GM19468 (cell line): ENCODE results near the gene CYP27B1.

ENCODE experiments used
- ATAC-seq: cut with Tn5 transposase; IDR thresholded peaks from one replicate; pipeline ENCODE4 v1.9.1; 2021; ENCODE audit warnings: mild to moderate bottlenecking, moderate library complexity, moderate number of reproducible peaks; ENCODE audit not compliant: unreplicated experiment; ENCODE audit errors: extremely low read depth

The CYP27B1 gene

GRCh38 chr12:57754411-57755193, 12.3 kb downstream of the CYP27B1 start, which contains the start of gene MARCHF9:
Gene MARCHF9, plus strand, starts transcription at chr12:57755103. Its CDS starts 426 bp downstream, at chr12:57755529.
- ATAC-seq = no peak

DNA sequence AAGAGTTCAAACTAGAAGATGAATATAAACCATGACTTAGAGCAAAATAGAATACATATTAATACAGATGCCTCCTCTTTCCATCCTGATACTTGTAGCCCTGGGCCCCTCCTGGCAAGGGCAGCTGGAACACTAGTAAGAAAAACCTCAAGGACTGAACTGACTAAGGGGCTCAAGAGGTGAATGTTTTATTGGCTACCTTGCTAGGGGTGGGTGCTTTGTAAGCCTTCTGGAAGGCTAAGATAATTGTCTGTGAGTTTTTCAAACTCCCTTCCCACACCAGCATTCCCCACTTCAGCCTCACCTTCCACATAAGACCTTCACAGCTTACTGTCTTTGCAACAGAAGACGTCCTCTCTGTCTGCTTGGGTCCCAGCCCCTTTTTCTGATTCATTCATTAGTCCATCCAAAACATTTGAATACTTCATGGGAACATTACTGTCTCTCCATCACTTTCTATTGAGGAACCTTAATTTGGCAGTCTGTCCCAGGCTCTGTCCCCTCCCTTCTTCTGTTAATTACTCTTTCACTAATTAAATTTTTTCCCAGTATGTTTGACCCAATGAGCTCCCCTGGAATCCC, 13.0 kb downstream of the CYP27B1 start:
- no peak for ATAC-seq

DNA sequence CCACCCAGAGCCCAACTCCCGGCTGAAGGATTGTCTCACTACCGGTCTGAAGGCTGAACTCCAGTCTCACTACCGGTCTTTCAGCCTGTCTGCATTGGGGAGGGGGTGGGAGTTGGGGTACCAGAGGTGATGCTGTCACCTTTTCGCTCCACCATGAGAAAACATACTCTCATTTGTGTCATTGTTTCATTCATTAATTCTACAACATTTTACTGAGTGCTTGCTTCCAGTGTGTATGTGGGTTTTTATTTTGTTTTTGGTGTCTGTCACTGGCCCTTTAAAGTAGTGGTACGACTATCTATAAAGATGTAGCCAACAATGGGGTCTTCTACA, 14.2 kb downstream of the CYP27B1 start:
- no peak for ATAC-seq

DNA sequence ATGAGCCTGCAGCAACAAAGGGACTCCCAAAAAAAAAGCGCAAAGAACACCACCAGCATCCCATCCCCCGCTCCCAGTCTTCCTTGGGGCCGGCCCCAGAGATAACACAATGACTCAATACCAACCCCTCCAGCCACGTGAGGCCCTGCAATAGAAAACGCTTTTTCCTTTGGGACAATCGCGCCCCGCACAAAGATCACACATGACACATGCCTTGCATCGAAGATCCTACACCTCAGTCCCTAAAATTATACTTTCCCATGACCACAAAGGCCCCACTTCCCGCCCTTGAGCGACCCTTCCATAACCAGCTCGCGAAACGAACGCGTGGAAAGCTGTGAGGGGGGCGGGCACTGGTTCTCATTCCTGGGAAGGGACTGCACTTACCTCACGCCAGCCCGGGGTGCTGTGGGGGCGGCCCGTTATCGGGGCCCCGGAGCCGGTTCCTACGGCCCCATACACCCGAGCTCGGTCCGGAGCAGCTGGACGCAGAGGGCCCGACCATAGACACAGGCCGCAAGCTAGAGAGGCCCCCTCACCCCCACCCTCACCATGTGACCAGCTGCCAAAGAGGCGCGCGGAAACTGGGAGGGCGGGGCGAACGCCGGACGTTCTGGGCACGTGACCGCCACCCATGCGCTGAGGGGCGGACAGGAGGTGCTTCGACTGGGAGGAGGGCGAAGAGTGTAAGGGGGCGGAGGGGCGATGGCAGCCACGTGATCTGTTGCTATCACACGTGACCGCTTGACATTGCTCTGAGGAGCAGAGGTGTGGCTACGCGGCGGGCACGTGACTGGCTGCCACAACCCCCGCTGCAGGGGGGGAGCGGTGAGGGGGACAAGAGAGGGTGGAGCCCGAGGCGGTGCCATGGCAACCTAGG, 14.8 kb downstream of the CYP27B1 start, which contains the start of gene CDK4:
Gene CDK4, minus strand, starts transcription at position 523 of the 880 bp plus-strand sequence. CDS start 593 bp downstream, outside the sequence.
- ATAC-seq = peak; percentile 61

GRCh38 chr12:57751432-57751787, 15.5 kb downstream of the CYP27B1 start:
- no peak for ATAC-seq

DNA sequence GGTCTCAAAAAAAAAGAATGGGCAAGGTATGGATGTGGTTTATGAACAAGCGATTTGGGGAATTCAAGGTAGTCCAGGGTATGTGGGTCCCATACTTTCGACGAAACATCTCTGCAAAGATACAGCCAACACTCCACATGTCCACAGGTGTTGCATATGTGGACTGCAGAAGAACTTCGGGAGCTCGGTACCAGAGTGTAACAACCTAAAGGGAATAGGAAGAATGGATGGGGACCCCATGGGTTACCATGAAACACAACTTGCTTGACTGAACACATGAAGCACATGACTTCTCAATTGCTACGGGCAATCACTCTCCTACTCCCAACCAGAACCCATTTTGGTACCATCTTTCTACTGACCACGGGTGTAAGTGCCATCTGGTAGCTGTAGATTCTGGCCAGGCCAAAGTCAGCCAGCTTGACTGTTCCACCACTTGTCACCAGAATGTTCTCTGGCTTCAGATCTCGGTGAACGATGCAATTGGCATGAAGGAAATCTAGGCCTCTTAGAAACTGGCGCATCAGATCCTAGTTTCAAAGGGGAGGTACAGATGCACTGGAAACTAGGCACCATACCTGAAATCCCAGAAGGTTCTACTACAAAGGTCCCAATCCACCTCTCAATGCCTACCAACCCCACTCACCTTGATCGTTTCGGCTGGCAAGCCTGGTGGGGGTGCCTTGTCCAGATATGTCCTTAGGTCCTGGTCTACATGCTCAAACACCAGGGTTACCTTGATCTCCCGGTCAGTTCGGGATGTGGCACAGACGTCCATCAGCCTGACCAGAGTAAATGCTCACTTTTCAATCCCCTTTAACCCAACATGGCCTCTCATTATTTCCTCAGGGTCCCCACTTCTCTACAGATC, 16.1 kb downstream of the CYP27B1 start:
- no peak for ATAC-seq

GRCh38 chr12:57749061-57749460, 17.8 kb downstream of the CYP27B1 start:
- ATAC-seq = no peak

GRCh38 chr12:57746025-57746424, 20.9 kb downstream of the CYP27B1 start:
- no peak for ATAC-seq

DNA sequence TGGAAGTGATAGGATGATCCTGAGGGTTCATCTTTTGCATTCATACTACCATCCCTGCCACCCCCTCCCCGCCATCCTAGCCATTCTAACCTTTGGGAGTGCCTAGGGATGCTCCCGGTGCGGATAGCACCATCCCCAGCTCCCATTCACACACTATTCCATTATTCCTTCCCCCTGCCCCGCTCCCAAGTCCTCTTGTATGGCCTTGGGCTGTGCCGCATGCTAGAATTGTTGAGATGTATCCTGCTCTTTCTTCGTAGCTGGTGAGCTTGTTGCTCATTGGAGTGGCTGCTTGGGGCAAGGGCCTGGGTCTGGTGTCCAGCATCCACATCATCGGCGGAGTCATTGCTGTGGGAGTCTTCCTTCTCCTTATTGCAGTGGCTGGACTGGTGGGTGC, 21.4 kb downstream of the CYP27B1 start:
- ATAC-seq = no peak

DNA sequence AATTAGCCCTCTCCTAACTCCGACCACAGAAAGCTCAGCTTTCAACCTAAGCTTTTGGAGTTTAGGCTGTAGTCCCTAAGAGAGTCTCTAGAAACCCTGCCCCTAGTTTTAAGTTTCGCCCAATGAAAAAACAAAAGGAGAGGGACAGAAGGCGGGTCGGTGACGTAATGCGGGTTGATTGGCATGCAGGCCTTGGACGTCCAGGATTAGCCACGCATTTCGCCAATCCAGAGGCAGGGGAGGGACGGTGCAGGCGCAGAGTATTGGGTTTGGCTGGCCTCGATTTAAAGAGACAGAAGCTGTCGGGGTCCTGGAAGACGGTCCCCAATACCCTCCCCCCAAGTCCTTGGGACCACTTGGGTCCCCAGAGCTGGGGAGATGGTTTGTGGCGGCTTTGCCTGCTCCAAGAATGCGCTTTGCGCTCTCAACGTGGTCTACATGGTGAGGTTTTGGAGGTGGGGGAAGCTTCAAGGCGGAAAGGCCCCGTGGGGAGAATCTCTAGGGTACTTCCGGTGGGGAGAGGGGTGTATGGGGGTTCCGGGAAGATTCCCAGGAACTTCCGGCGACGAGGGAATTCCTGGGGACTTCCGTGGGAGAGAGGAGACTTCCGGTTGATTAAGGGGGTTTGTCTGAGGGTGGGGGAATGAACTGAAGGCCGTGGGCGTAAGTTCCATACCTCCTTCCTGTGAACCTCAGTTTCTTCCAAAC, 21.9 kb downstream of the CYP27B1 start, which contains the start of gene TSPAN31:
Gene TSPAN31, plus strand, starts transcription at position 263 of the 708 bp plus-strand sequence. Its CDS starts 116 bp downstream, at position 379.
- peak; percentile 70 for ATAC-seq

DNA sequence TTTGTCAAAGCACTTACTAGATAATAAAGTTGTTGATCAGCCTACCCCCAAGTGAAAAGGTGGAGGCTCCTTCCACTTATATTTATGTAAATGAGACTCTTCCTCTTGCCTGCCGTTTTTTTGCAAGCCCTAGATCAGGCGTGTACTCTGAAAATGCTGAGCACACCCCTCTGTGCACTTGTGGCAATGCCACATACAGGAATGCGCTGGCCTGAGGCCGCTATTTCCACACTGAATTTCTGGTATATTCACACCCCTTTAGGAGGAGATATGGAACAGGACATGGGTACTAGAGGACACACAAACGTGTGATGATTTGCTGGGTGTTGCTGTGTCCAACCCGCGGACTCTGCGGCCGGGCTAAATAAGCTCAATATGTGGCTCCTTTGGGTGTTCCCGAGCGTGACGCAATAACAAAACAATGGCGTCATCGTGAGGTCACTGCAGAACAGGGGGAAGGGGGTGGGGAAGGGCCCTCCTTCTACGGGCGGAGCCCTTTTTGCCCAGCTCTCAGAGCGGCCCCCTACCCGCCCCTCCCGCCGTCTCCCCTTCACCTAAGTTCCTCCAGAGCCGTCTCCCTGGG, 22.6 kb downstream of the CYP27B1 start:
- no peak for ATAC-seq

DNA sequence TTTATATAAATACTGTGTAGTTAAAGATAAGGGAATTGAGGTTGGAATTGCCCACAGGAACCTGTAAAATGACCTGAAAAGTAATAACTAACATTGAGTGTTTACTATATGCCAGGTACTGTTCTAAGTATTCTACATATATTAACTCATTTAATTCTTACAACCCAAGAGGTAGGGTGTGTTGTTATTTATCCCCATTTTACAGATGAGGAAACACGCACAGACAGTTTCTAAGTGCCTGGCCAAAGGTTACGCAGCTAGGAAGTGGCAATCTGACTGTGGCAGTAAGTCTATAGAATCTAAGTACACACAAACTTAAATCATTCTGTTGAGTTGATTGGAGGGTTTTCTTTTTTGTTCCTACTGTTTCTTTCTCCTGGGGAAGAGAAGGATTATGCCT, 23.1 kb downstream of the CYP27B1 start:
- ATAC-seq = no peak

DNA sequence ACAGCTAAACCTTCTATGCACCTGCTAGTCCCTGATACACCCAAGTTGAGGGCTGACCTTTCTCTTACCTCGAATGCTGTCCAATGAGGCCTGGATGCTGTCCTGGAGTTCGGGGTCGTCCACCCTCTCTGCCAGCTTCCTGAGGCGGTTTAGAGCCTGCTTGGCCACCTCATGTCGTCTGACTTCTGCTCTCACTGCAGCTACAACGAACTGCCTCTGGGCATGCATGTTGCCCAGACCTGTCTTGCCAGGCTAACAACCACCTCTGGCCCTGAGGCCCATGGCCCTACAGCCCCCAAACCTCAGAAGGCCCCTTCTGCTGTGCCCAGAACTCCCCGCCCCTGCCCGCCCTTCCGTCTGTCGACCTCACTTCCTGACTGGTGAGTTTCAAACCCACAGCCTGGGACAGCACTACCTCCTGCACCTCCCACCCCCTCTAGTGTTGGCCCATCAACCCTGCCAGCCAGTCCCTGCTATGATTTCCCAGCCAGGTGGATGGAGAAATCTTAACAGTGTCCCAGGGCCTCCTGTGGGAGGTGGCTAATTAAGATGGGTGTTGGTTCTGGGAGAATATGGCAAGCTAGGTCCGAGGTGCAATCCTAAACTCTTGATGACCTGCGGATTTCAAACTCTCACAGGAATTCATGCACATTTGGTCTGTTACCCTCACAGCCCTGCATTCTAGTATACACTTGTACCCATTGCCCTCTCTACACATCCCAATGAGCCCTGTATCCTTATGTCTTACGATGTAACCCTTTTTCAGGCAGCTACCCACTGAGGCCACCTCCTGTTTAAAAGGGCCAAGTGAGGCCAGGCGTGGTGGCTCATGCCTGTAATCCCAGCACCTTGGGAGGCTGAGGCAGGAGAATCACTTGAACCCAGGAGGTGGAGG, 24.8 kb downstream of the CYP27B1 start:
- peak; percentile 36 for ATAC-seq

DNA sequence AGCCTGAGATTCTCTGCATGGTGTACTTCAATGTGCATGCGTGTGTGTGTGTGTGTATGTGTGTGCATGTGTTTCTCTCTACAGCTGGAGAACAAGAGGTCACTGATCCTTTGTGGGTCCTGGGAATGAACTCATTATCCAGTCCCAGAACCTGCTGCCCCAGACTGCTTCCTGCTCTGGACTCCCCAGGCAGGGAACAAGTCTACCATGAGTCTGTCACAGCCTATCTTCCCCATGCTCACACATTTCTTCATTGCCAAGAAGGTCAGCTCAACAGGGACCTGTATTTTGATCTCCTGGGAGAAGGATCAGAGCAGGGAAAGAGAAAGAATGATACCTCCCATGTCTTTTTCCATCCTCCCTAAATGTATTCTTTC, 25.5 kb downstream of the CYP27B1 start:
- no peak for ATAC-seq

- ATAC-seq = peak; percentile 38
Measured at GRCh38 chr12:57740656-57741412, 26.0 kb downstream of the CYP27B1 start.

DNA sequence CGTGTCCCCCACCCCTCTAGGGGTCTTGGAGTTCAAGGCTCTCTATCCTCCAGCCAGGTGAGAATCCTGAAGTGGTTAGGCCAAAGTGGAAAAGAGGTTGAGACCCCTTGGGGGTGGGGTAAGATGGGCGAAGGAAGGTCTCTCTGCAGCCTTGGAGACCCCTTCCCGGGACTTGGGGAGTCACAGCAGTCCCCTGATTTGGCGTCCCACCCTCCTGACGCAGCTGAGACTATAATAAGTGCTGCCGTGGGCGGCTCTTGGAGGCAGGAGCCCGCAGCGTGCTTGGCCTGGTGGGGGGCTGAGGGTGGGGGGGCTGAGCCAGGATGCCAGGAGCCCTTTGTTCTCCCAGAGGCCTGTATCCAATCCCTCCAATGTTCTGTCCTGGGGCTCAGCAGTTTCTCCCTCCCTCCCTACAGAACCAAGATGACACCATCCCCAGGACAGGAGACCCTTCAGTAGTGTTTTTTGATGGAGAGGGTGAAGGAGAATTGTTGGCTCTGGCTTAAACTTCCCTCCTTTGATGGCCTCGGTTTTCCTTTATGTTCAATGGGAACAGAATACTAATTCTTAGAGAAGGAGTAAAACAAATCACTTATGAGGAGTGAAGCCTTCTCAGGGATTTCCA, 26.9 kb downstream of the CYP27B1 start:
- ATAC-seq = no peak

GRCh38 chr12:57739387-57739786, 27.5 kb downstream of the CYP27B1 start:
- ATAC-seq = no peak
